Osteoblast (primary cell): ENCODE measurements around the gene OGDH. TPM values are rescaled to one million over a fixed set of nuclear protein-coding genes. Genes with fewer than 3 reads are reported as not detected.
"Not testable (repeated sequence)": the region's sequence is repeated elsewhere in the genome, so short reads cannot be mapped to it uniquely, and the experiment has no call there.

Experiments
- DNase-seq: peaks from one replicate; pipeline ENCODE4 v3.0.0; 2011; ENCODE audit warnings: low spot score, mixed read lengths; ENCODE audit not compliant: insufficient read length; ENCODE audit errors: missing footprints
- H2AFZ ChIP-seq: 2 replicates; pipeline ENCODE4 v1.6.0; 2011; ENCODE audit warnings: mild to moderate bottlenecking, low read length
- H3K27ac ChIP-seq: 2 replicates; pipeline ENCODE4 v1.5.1; 2011; ENCODE audit warnings: mild to moderate bottlenecking, low read depth, low read length, moderate library complexity
- H3K27me3 ChIP-seq: 2 replicates; pipeline ENCODE4 v1.6.0; 2012; ENCODE audit warnings: mild to moderate bottlenecking, control low read depth, inconsistent platforms, low read length, moderate library complexity; ENCODE audit not compliant: insufficient read depth
- H3K36me3 ChIP-seq: 2 replicates; pipeline ENCODE4 v1.5.1; 2011; ENCODE audit warnings: mild to moderate bottlenecking, low read length, control low read depth, moderate library complexity; ENCODE audit not compliant: insufficient read depth
- H3K4me1 ChIP-seq: 2 replicates; pipeline ENCODE4 v1.5.1; 2011; ENCODE audit warnings: mild to moderate bottlenecking, low read length, control low read depth, moderate library complexity; ENCODE audit not compliant: insufficient read depth
- H3K4me2 ChIP-seq: 2 replicates; pipeline ENCODE4 v1.6.0; 2011; ENCODE audit warnings: mild to moderate bottlenecking, low read length; ENCODE audit not compliant: insufficient read depth
- H3K4me3 ChIP-seq: fragments of 200-600 bp; sonication (generic); 3 replicates; pipeline ENCODE4 v1.5.1; 2012; ENCODE audit warnings: mild to moderate bottlenecking, low read length, inconsistent platforms; ENCODE audit not compliant: insufficient read depth
- H3K79me2 ChIP-seq: 2 replicates; pipeline ENCODE4 v1.6.0; 2012; ENCODE audit warnings: mild to moderate bottlenecking, low read length, control low read depth, inconsistent platforms; ENCODE audit not compliant: insufficient read depth
- H3K9me3 ChIP-seq: 2 replicates; pipeline ENCODE4 v1.5.1; 2011; ENCODE audit warnings: low read depth, low read length, control low read depth
- H4K20me1 ChIP-seq: 2 replicates; pipeline ENCODE4 v1.6.0; 2012; ENCODE audit warnings: mild to moderate bottlenecking, low read length, control low read depth; ENCODE audit not compliant: insufficient read depth
- total RNA-seq: library from RNA; depleted of rRNA; stranded (reverse); fragments of >200 nt; gene quantifications from 2 replicates; pipeline ENCODE4 v1.2.3, GENCODE V29; 2012
- TF ChIP-seq, protein P1 (sequence below): IDR thresholded peaks from 2 replicates; pipeline ENCODE4 v1.5.1; 2011; ENCODE audit warnings: mild to moderate bottlenecking, low read depth, low read length, moderate library complexity; ENCODE audit errors: extremely low read depth

The OGDH gene
- total RNA-seq, 1 donor = 64.4 TPM

- no peak for DNase-seq
- Histone ChIP-seq H3K4me1 (peaks cover 3% of the 10 kb centered on the region), H2AFZ (no peak overlapping the region), H3K27ac (no peak overlapping the region), H3K4me3 (no peak overlapping the region), H4K20me1 (peaks cover 16% of the 10 kb centered on the region), H3K27me3 (no peaks in the 10 kb centered on the region), H3K36me3 (peaks cover 22% of the 10 kb centered on the region), H3K79me2 (no peaks in the 10 kb centered on the region), H3K9me3 (no peaks in the 10 kb centered on the region), H3K4me2 (no peak overlapping the region)
- TF ChIP-seq, protein P1, sequence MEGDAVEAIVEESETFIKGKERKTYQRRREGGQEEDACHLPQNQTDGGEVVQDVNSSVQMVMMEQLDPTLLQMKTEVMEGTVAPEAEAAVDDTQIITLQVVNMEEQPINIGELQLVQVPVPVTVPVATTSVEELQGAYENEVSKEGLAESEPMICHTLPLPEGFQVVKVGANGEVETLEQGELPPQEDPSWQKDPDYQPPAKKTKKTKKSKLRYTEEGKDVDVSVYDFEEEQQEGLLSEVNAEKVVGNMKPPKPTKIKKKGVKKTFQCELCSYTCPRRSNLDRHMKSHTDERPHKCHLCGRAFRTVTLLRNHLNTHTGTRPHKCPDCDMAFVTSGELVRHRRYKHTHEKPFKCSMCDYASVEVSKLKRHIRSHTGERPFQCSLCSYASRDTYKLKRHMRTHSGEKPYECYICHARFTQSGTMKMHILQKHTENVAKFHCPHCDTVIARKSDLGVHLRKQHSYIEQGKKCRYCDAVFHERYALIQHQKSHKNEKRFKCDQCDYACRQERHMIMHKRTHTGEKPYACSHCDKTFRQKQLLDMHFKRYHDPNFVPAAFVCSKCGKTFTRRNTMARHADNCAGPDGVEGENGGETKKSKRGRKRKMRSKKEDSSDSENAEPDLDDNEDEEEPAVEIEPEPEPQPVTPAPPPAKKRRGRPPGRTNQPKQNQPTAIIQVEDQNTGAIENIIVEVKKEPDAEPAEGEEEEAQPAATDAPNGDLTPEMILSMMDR = no peak
These were observed 44.3 kb upstream of the OGDH start for GRCh38 chr7:44561962-44562621.

- H3K4me3 ChIP-seq, H3K9me3 ChIP-seq, H2AFZ ChIP-seq, H3K27ac ChIP-seq, H3K27me3 ChIP-seq, DNase-seq, H3K4me2 ChIP-seq, H3K4me1 ChIP-seq, H3K79me2 ChIP-seq: not testable (repeated sequence)
- Histone ChIP-seq H3K36me3 (peaks cover 27% of the 10 kb centered on the region), H4K20me1 (peaks cover 16% of the 10 kb centered on the region)
These were observed 43.8 kb upstream of the OGDH start for GRCh38 chr7:44562622-44562962.

DNA sequence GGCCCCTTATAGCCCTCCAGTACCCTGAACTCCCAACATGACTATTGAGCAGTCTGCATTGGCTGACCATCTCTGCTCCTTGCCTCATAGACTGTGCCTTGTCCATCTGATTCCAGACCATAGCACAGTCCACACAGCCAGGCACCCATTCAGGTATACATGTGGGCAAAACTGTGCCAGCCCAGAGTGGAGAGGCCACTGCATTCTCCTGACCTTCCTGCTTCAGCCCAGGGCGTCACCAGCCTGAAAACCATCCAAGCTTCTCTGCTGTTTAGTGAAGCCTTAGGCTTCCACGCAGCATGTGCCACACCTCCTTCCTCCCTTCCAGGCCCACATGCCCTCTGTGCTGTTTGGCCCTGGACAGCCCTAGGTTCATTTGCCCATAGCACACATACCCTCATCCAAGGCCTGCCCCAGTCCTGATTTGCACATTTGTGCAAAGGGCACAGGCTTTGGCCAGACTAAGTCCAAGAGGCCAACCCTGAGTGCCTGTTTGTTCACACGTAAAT lies 43.2 kb upstream of the OGDH start:
- TF ChIP-seq, protein P1 = no peak
- Histone ChIP-seq H3K9me3 (no peaks in the 10 kb centered on the region), H3K27ac (no peak overlapping the region), H3K27me3 (no peaks in the 10 kb centered on the region), H3K79me2 (no peaks in the 10 kb centered on the region), H4K20me1 (peaks cover 16% of the 10 kb centered on the region), H3K4me2 (no peak overlapping the region), H3K36me3 (peaks cover 33% of the 10 kb centered on the region), H3K4me3 (no peak overlapping the region), H3K4me1 (peaks cover 3% of the 10 kb centered on the region), H2AFZ (no peak overlapping the region)
- no peak for DNase-seq

- Histone ChIP-seq H4K20me1 (peaks cover 23% of the 10 kb centered on the region), H3K79me2 (peaks cover 3% of the 10 kb centered on the region), H3K27ac (no peak overlapping the region), H3K4me1 (peaks cover 3% of the 10 kb centered on the region), H3K4me2 (no peak overlapping the region), H3K4me3 (no peak overlapping the region), H3K9me3 (no peaks in the 10 kb centered on the region), H3K36me3 (peaks cover 47% of the 10 kb centered on the region), H2AFZ (no peak overlapping the region), H3K27me3 (no peaks in the 10 kb centered on the region)
- TF ChIP-seq, protein P1 = no peak
- DNase-seq = no peak
These were observed 41.8 kb upstream of the OGDH start for GRCh38 chr7:44564606-44565005.
